Measurements from ENCODE around the gene FNDC3B.

GRCh38 chr3:172112734-172113120, 73.3 kb downstream of the FNDC3B start:
- no peak for TF ChIP-seq MAFK (IDR thresholded peaks at IDR 0.05; ENCODE audit: partially characterized antibody)
- TF ChIP-seq CTCF (IDR thresholded peaks at IDR 0.05): no peak
- TF ChIP-seq POLR2A (IDR thresholded peaks at IDR 0.05; ENCODE audit: low read length): no peak
- no peak for TF ChIP-seq HOXB13 (CRISPR knock-in tag; IDR thresholded peaks at IDR 0.05; ENCODE audit: low read depth)
- TF ChIP-seq REST (IDR thresholded peaks at IDR 0.05): no peak
- TF ChIP-seq CBX8 (IDR thresholded peaks at IDR 0.05): no peak
- no peak for TF ChIP-seq POLR2AphosphoS2 (conservative IDR thresholded peaks at IDR 0.05; ENCODE audit: low read length)
- no peak for TF ChIP-seq KDM1A (IDR thresholded peaks at IDR 0.05; ENCODE audit: low read depth)
- no peak for TF ChIP-seq EP300 (IDR thresholded peaks at IDR 0.05)
- no peak for TF ChIP-seq MAX (IDR thresholded peaks at IDR 0.05)

All from A549 (cell line).